Loucy (cell line): Measurements from ENCODE around the gene BANP.
"Not testable (repeated sequence)": the region's sequence is repeated elsewhere in the genome, so short reads cannot be mapped to it uniquely, and the experiment has no call there.

Experiments
- CTCF ChIP-seq: fragments of 200-600 bp; sonication (generic); conservative IDR thresholded peaks from 2 replicates; pipeline ENCODE4 v1.5.1; 2014; ENCODE audit warnings: mild to moderate bottlenecking, antibody characterized with exemption, low read length
- EZH2phosphoT487 ChIP-seq: fragments of 200-600 bp; IDR thresholded peaks from 2 replicates; pipeline ENCODE4 v1.6.1; 2018; ENCODE audit warnings: antibody characterized with exemption, mild to moderate bottlenecking, moderate library complexity, borderline replicate concordance

- not testable (repeated sequence) for TF ChIP-seq CTCF, EZH2phosphoT487
Measured at GRCh38 chr16:88021041-88021970, 70.1 kb downstream of the BANP start.
